ENCODE results near the gene PHRF1. TPM values are rescaled to one million over a fixed set of nuclear protein-coding genes. Genes with fewer than 3 reads are reported as not detected.

PHRF1 gene
- total RNA-seq, 1 donor from 2014 or later: 52.3 TPM

DNA sequence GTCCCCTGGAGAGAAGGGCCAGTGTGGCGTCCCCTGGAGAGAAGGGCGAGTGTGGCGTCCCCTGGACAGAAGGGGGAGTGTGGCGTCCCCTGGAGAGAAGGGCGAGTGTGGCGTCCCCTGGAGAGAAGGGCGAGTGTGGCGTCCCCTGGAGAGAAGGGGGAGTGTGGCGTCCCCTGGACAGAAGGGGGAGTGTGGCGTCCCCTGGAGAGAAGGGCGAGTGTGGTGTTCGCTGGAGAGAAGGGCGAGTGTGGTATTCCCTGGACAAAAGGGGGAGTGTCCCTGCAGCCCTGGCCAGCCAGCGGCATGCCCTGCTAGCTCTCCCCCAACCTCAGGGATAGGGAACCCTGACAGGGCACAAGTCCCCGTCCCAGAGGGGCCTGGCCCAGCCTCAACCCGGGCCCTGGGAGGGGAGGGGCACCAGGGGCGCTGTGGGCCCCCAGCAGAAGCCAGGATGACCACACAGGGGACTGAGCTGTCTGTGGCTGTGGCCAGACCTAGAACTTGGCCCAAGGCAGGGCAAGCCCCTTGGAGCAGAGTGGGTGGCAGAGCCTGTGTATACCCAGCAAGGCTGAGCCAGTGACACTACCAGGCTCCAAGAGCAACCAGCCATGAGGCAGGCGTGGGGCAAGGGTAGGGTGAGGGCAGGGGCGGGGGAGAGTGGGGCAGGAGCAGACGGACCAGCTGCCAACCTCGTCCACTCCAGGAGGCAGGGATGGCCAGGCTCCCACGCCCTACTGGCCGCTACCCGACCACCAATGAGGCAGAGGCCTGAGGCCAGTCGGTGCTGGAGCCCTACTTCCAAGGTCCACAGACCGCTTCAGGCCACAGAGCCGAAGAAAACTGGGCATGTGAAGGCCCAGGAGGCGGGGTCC lies 45.1 kb upstream of the PHRF1 start:
- Mint-ChIP-seq H3K9me3 (no peaks in the 10 kb centered on the region), H3K4me3 (peak overlapping the region; percentile 71), H3K27me3 (ENCODE audit: low read depth) (peaks cover 1% of the 10 kb centered on the region), H3K4me1 (peaks cover 2% of the 10 kb centered on the region), H3K27ac (ENCODE audit: unreplicated experiment) (no peak overlapping the region), H3K36me3 (ENCODE audit: low read depth) (no peaks in the 10 kb centered on the region)
- no peak for TF ChIP-seq CTCF (conservative IDR thresholded peaks at IDR 0.05)
- DNase-seq (ENCODE audit: low read depth, low spot score): no peak

DNA sequence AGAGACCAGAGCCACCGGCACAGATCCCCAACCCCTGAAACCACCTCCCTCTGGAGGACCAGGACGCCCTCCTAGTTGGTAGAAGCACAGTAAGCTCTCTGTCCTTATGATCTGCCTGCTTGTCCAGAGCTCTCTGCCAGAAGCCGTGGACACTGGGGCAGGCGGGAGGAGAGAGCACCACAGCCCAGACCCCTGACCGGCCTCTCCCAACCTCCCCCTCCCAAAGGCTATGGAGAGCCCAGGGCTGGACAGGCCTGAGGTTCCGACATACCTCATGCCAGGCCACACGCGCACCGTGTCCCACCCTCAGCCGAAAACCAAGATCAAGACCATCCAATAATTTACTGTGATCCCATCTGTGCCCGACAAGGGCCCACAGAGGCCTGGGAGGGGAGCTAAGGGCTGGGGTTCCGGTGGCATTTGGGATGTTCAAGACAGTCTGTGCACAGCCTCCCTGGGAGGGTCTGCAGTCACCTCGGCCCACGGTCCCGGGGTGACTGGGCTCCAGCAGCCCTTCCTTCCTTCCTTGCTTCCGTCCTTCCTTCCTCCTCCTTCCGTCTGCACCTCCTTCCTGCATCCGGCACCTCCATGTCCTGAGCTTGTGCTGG lies 44.2 kb upstream of the PHRF1 start:
- H3K4me3 Mint-ChIP-seq: peak overlapping the region; percentile 71
- no peaks in the 10 kb centered on the region for H3K36me3 Mint-ChIP-seq (ENCODE audit: low read depth)
- H3K9me3 Mint-ChIP-seq: no peaks in the 10 kb centered on the region
- no peak for DNase-seq (ENCODE audit: low read depth, low spot score)
- no peak for TF ChIP-seq CTCF (conservative IDR thresholded peaks at IDR 0.05)
- H3K27ac Mint-ChIP-seq (ENCODE audit: unreplicated experiment): no peak overlapping the region
- H3K27me3 Mint-ChIP-seq (ENCODE audit: low read depth): peaks cover 5% of the 10 kb centered on the region
- H3K4me1 Mint-ChIP-seq: peaks cover 4% of the 10 kb centered on the region

- Mint-ChIP-seq H3K27ac (ENCODE audit: unreplicated experiment) (no peak overlapping the region), H3K4me3 (peak overlapping the region; percentile 71), H3K4me1 (peaks cover 4% of the 10 kb centered on the region), H3K27me3 (ENCODE audit: low read depth) (peaks cover 8% of the 10 kb centered on the region), H3K9me3 (no peaks in the 10 kb centered on the region), H3K36me3 (ENCODE audit: low read depth) (no peaks in the 10 kb centered on the region)
- TF ChIP-seq CTCF (conservative IDR thresholded peaks at IDR 0.05): no peak
- DNase-seq (ENCODE audit: low read depth, low spot score): no peak
Observed at GRCh38 chr11:532527-532985, 43.7 kb upstream of the PHRF1 start.

DNA sequence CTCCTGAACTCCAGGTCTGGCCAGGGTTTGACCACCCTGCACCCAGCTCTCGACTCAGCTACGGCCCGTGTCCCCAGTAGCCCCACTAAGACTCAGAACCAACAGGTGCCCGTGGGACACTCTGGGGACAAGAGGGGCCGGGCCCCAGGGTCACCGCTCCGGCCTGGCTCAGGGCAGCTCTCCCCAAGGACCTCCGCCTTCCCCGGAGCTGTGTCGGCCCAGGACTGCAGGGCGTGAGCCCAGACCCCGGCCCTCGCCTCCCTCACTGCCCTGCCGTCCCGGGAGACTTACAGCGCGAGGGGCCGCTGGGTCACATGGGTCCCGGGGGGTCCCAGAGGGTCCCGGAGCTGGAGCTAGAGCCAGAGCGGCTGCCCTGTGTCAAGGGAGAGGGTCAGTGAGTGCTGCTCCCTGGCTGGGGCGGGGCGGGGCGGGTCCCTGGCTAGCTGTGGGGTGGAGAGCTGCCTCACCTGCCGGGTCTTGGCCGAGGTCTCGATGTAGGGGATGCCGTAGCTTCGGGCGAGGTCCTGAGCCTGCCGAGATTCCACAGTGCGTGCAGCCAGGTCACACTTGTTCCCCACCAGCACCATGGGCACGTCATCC lies 43.2 kb upstream of the PHRF1 start:
- no peak for TF ChIP-seq CTCF (conservative IDR thresholded peaks at IDR 0.05)
- no peaks in the 10 kb centered on the region for H3K9me3 Mint-ChIP-seq
- H3K4me1 Mint-ChIP-seq: peaks cover 4% of the 10 kb centered on the region
- no peak for DNase-seq (ENCODE audit: low read depth, low spot score)
- peaks cover 10% of the 10 kb centered on the region for H3K27me3 Mint-ChIP-seq (ENCODE audit: low read depth)
- H3K36me3 Mint-ChIP-seq (ENCODE audit: low read depth): no peaks in the 10 kb centered on the region
- H3K4me3 Mint-ChIP-seq: no peak overlapping the region
- H3K27ac Mint-ChIP-seq (ENCODE audit: unreplicated experiment): no peak overlapping the region

- peaks cover 4% of the 10 kb centered on the region for H3K4me1 Mint-ChIP-seq
- H3K9me3 Mint-ChIP-seq: no peaks in the 10 kb centered on the region
- no peak overlapping the region for H3K27ac Mint-ChIP-seq (ENCODE audit: unreplicated experiment)
- no peak for TF ChIP-seq CTCF (conservative IDR thresholded peaks at IDR 0.05)
- peaks cover 14% of the 10 kb centered on the region for H3K27me3 Mint-ChIP-seq (ENCODE audit: low read depth)
- no peaks in the 10 kb centered on the region for H3K36me3 Mint-ChIP-seq (ENCODE audit: low read depth)
- no peak for DNase-seq (ENCODE audit: low read depth, low spot score)
- peak overlapping the region; percentile 38 for H3K4me3 Mint-ChIP-seq
Observed at GRCh38 chr11:533586-534395, 42.5 kb upstream of the PHRF1 start.
